Measurements from ENCODE around the gene ABHD16A. TPM values are rescaled to one million over a fixed set of nuclear protein-coding genes. Genes with fewer than 3 reads are reported as not detected.
A peak's percentile ranks its signal among the peaks of the same experiment; 100 is the strongest.

Gene ABHD16A
- total RNA-seq, 1 donor from 2014 or later: 120 TPM

GRCh38 chr6:31645325-31645724, 57.8 kb downstream of the ABHD16A start:
- Mint-ChIP-seq H3K4me1 (ENCODE audit: low read depth, unreplicated experiment) (peaks cover 6% of the 10 kb centered on the region), H3K27ac (ENCODE audit: unreplicated experiment) (peak overlapping the region; percentile 34)

GRCh38 chr6:31643818-31644454, 59.2 kb downstream of the ABHD16A start:
- Mint-ChIP-seq H3K4me3 (ENCODE audit: unreplicated experiment) (no peak overlapping the region), H3K27me3 (ENCODE audit: unreplicated experiment) (peaks cover 3% of the 10 kb centered on the region), H3K9me3 (ENCODE audit: unreplicated experiment) (peaks cover 8% of the 10 kb centered on the region), H3K36me3 (ENCODE audit: unreplicated experiment) (no peaks in the 10 kb centered on the region), H3K27ac (ENCODE audit: unreplicated experiment) (no peak overlapping the region), H3K4me1 (ENCODE audit: low read depth, unreplicated experiment) (peaks cover 1% of the 10 kb centered on the region)
- no peak for DNase-seq
- TF ChIP-seq CTCF (IDR thresholded peaks at IDR 0.05; ENCODE audit: partially characterized antibody, unreplicated experiment): no peak

More at GRCh38 chr6:31645325-31645724, 57.8 kb downstream of the ABHD16A start:
- Mint-ChIP-seq H3K36me3 (ENCODE audit: unreplicated experiment) (no peaks in the 10 kb centered on the region), H3K4me3 (ENCODE audit: unreplicated experiment) (no peak overlapping the region), H3K9me3 (ENCODE audit: unreplicated experiment) (peaks cover 8% of the 10 kb centered on the region), H3K27me3 (ENCODE audit: unreplicated experiment) (peaks cover 3% of the 10 kb centered on the region)
- no peak for DNase-seq
- TF ChIP-seq CTCF (IDR thresholded peaks at IDR 0.05; ENCODE audit: partially characterized antibody, unreplicated experiment): no peak

- H3K36me3 Mint-ChIP-seq (ENCODE audit: unreplicated experiment): no peaks in the 10 kb centered on the region
- H3K4me3 Mint-ChIP-seq (ENCODE audit: unreplicated experiment): no peak overlapping the region
- no peak overlapping the region for H3K27ac Mint-ChIP-seq (ENCODE audit: unreplicated experiment)
- H3K4me1 Mint-ChIP-seq (ENCODE audit: low read depth, unreplicated experiment): no peaks in the 10 kb centered on the region
- no peak for DNase-seq
- H3K27me3 Mint-ChIP-seq (ENCODE audit: unreplicated experiment): peaks cover 3% of the 10 kb centered on the region
- peaks cover 6% of the 10 kb centered on the region for H3K9me3 Mint-ChIP-seq (ENCODE audit: unreplicated experiment)
- TF ChIP-seq CTCF (IDR thresholded peaks at IDR 0.05; ENCODE audit: partially characterized antibody, unreplicated experiment): no peak
Measured at GRCh38 chr6:31642798-31643570, 60.1 kb downstream of the ABHD16A start.

- H3K4me1 Mint-ChIP-seq (ENCODE audit: low read depth, unreplicated experiment): no peaks in the 10 kb centered on the region
- H3K27me3 Mint-ChIP-seq (ENCODE audit: unreplicated experiment): peaks cover 6% of the 10 kb centered on the region
- no peak for TF ChIP-seq CTCF (IDR thresholded peaks at IDR 0.05; ENCODE audit: partially characterized antibody, unreplicated experiment)
- no peak overlapping the region for H3K4me3 Mint-ChIP-seq (ENCODE audit: unreplicated experiment)
- no peaks in the 10 kb centered on the region for H3K36me3 Mint-ChIP-seq (ENCODE audit: unreplicated experiment)
- H3K27ac Mint-ChIP-seq (ENCODE audit: unreplicated experiment): no peak overlapping the region
- H3K9me3 Mint-ChIP-seq (ENCODE audit: unreplicated experiment): peaks cover 7% of the 10 kb centered on the region
- DNase-seq: no peak
Measured at GRCh38 chr6:31641370-31641769, 61.8 kb downstream of the ABHD16A start.

- peaks cover 7% of the 10 kb centered on the region for H3K9me3 Mint-ChIP-seq (ENCODE audit: unreplicated experiment)
- peaks cover 9% of the 10 kb centered on the region for H3K27me3 Mint-ChIP-seq (ENCODE audit: unreplicated experiment)
- no peak overlapping the region for H3K27ac Mint-ChIP-seq (ENCODE audit: unreplicated experiment)
- DNase-seq: no peak
- no peaks in the 10 kb centered on the region for H3K36me3 Mint-ChIP-seq (ENCODE audit: unreplicated experiment)
- no peaks in the 10 kb centered on the region for H3K4me1 Mint-ChIP-seq (ENCODE audit: low read depth, unreplicated experiment)
- H3K4me3 Mint-ChIP-seq (ENCODE audit: unreplicated experiment): peak overlapping the region; percentile 16
- no peak for TF ChIP-seq CTCF (IDR thresholded peaks at IDR 0.05; ENCODE audit: partially characterized antibody, unreplicated experiment)
Measured at GRCh38 chr6:31640612-31641011, 62.5 kb downstream of the ABHD16A start.

Measured in glutamatergic neuron (in vitro differentiated cells).